Gastroesophageal sphincter (tissue), 4 donors: Measurements from ENCODE around the gene LAMA4. TPM values are rescaled to one million over a fixed set of nuclear protein-coding genes. Genes with fewer than 3 reads are reported as not detected.

Experiments used
- ATAC-seq: fragments of 150-250 bp; one replicate; pipeline ENCODE4 v1.9.1; 2016; ENCODE audit warnings: mild to moderate bottlenecking, moderate library complexity
- H3K27ac ChIP-seq, 4 donors: fragments of 200-600 bp; sonication (generic) in 3 of 4; 1 replicate in 3 of 4; 2 replicates in 1 of 4; pipeline ENCODE4 v1.5.1; 2016 to 2019
- H3K27me3 ChIP-seq: fragments of 200-600 bp; sonication (generic); one replicate; pipeline ENCODE4 v1.5.1; 2019
- H3K36me3 ChIP-seq, 2 donors: fragments of 200-600 bp; sonication (generic); one replicate each; pipeline ENCODE4 v1.5.1; 2019; ENCODE audit warnings: control low read depth in 1 of 2
- H3K4me1 ChIP-seq, 3 donors: fragments of 200-600 bp; sonication (generic); 1 replicate in 2 of 3; 2 replicates in 1 of 3; pipeline ENCODE4 v1.5.1; 2016 to 2019; ENCODE audit warnings: control low read depth in 2 of 3
- H3K4me3 ChIP-seq, 2 donors: fragments of 200-600 bp; sonication (generic); one replicate each; pipeline ENCODE4 v1.5.1; 2019; ENCODE audit warnings: mild to moderate bottlenecking in 1 of 2, moderate library complexity in 1 of 2
- H3K9me3 ChIP-seq, 3 donors: fragments of 200-600 bp; sonication (generic); one replicate each; pipeline ENCODE4 v1.5.1; 2017 to 2019; ENCODE audit warnings: control low read depth in 2 of 3
- CTCF ChIP-seq, 4 experiments: fragments of 200-600 bp in 2 of 4; fragments of 450-650 bp in 2 of 4; sonication (generic) in 1 of 4; IDR thresholded peaks; one replicate each; pipeline ENCODE4 v1.5.1; 2017 to 2019; ENCODE audit warnings: antibody characterized with exemption in 4 of 4, mild to moderate bottlenecking in 2 of 4, moderate library complexity in 2 of 4
- EP300 ChIP-seq: sonication (generic); formaldehyde crosslinking; IDR thresholded peaks from one replicate; pipeline ENCODE4 v1.6.1; 2017; ENCODE audit warnings: antibody characterized with exemption, mild to moderate bottlenecking
- POLR2A ChIP-seq, 2 donors: fragments of 450-650 bp; IDR thresholded peaks; one replicate each; pipeline ENCODE4 v1.6.1; 2017; ENCODE audit warnings: antibody characterized with exemption in 2 of 2, mild to moderate bottlenecking in 2 of 2, moderate library complexity in 1 of 2
- POLR2AphosphoS5 ChIP-seq: sonication (generic); formaldehyde crosslinking; IDR thresholded peaks from one replicate; pipeline ENCODE4 v1.6.1; 2017; ENCODE audit warnings: antibody characterized with exemption
- WGBS, 2 donors: methylation state at CpG; one replicate each; pipeline ENCODE4 v1.1.5; 2018; ENCODE audit warnings: low coverage in 1 of 2; 5-methylcytosine and 5-hydroxymethylcytosine counted together
- total RNA-seq, 4 donors: library from RNA; depleted of rRNA; stranded (reverse); fragments of >200 nt; gene quantifications; one replicate each; pipeline ENCODE4 v1.1.0, GENCODE V29; 2016

Gene LAMA4
- total RNA-seq, 4 donors from 2014 or later = 240 to 305 (median 265) TPM

- ATAC-seq = no peak
- peak overlapping the region in 3 of 4 donors; percentile 40 to 76 (median 75) for H3K27ac ChIP-seq
- peaks cover 0 to 43% of the 10 kb centered on the region in 2 donors for H3K36me3 ChIP-seq
- peaks cover 33 to 98% (median 39%) of the 10 kb centered on the region in 3 donors for H3K4me1 ChIP-seq
- H3K9me3 ChIP-seq = no peaks in the 10 kb centered on the region
- 89 to 92% methylated on average over 3 of the region's 4 CpGs for WGBS, 2 donors
- no peak overlapping the region for H3K4me3 ChIP-seq
- H3K27me3 ChIP-seq = no peaks in the 10 kb centered on the region
- TF ChIP-seq POLR2A (IDR thresholded peaks at IDR 0.05) (no peak), CTCF (IDR thresholded peaks at IDR 0.05) (no peak), EP300 (no peak), POLR2AphosphoS5 (no peak)
Measured at GRCh38 chr6:112207131-112207530, 47.2 kb downstream of the LAMA4 start.

- H3K27ac ChIP-seq = peak overlapping the region; percentile 74 to 78 (median 76)
- peaks cover 31 to 90% (median 39%) of the 10 kb centered on the region in 3 donors for H3K4me1 ChIP-seq
- H3K9me3 ChIP-seq = no peaks in the 10 kb centered on the region
- peaks cover 0 to 46% of the 10 kb centered on the region in 2 donors for H3K36me3 ChIP-seq
- TF ChIP-seq POLR2AphosphoS5 (no peak), POLR2A (IDR thresholded peaks at IDR 0.05) (no peak), CTCF (IDR thresholded peaks at IDR 0.05) (no peak), EP300 (no peak)
- no peak overlapping the region for H3K4me3 ChIP-seq
- ATAC-seq = no peak
- no peaks in the 10 kb centered on the region for H3K27me3 ChIP-seq
Measured at GRCh38 chr6:112206110-112206458, 48.3 kb downstream of the LAMA4 start.

- WGBS, 2 donors = 67 to 88% methylated on average over 5 of the region's 5 CpGs
- H3K9me3 ChIP-seq = no peaks in the 10 kb centered on the region
- H3K36me3 ChIP-seq = peaks cover 0 to 50% of the 10 kb centered on the region in 2 donors
- H3K4me1 ChIP-seq = peaks cover 29 to 85% (median 39%) of the 10 kb centered on the region in 3 donors
- peak overlapping the region; percentile 74 to 78 (median 76) for H3K27ac ChIP-seq
- no peak for TF ChIP-seq EP300
- TF ChIP-seq CTCF (IDR thresholded peaks at IDR 0.05) = peak in 1 of 4 experiments; percentile 8
- H3K27me3 ChIP-seq = no peaks in the 10 kb centered on the region
- no peak overlapping the region for H3K4me3 ChIP-seq
- no peak for ATAC-seq
Measured at GRCh38 chr6:112205427-112206109, 48.8 kb downstream of the LAMA4 start.

- peaks cover 0 to 55% of the 10 kb centered on the region in 2 donors for H3K36me3 ChIP-seq
- WGBS, 2 donors = 33 to 50% methylated on average over 4 of the region's 4 CpGs
- ATAC-seq = no peak
Measured at GRCh38 chr6:112204350-112204706, 50.0 kb downstream of the LAMA4 start.

More at GRCh38 chr6:112204350-112204706, 50.0 kb downstream of the LAMA4 start:
- no peaks in the 10 kb centered on the region for H3K27me3 ChIP-seq
- peak overlapping the region; percentile 74 to 78 (median 76) for H3K27ac ChIP-seq
- H3K4me3 ChIP-seq = no peak overlapping the region
- no peak for TF ChIP-seq POLR2AphosphoS5
- no peak for TF ChIP-seq CTCF (IDR thresholded peaks at IDR 0.05)
- no peak for TF ChIP-seq EP300
- no peak for TF ChIP-seq POLR2A (IDR thresholded peaks at IDR 0.05)
- H3K4me1 ChIP-seq = peaks cover 24 to 79% (median 33%) of the 10 kb centered on the region in 3 donors
- no peaks in the 10 kb centered on the region for H3K9me3 ChIP-seq
